ENCODE measurements around the gene VWDE.
"Not testable (repeated sequence)": the region's sequence is repeated elsewhere in the genome, so short reads cannot be mapped to it uniquely, and the experiment has no call there.

Gene VWDE

GRCh38 chr7:12401538-12402364 is 1.9 kb downstream of the VWDE start:
- DNase-seq, result no peak

- DNase-seq, result no peak
Measured at GRCh38 chr7:12398186-12398585, 5.5 kb downstream of the VWDE start.

- DNase-seq, result no peak
Measured at GRCh38 chr7:12397671-12398070, 6.0 kb downstream of the VWDE start.

- not testable (repeated sequence) for DNase-seq
Measured at GRCh38 chr7:12396670-12397069, 7.0 kb downstream of the VWDE start.

GRCh38 chr7:12391922-12392615 is 11.6 kb downstream of the VWDE start:
- DNase-seq, result no peak

- DNase-seq, result peak; percentile 70
Measured at GRCh38 chr7:12389089-12389700, 14.5 kb downstream of the VWDE start.

- peak; percentile 51 for DNase-seq
Measured at GRCh38 chr7:12386313-12386740, 17.3 kb downstream of the VWDE start.

GRCh38 chr7:12385364-12385786 is 18.3 kb downstream of the VWDE start:
- peak; percentile 64 for DNase-seq

GRCh38 chr7:12383377-12383776 is 20.3 kb downstream of the VWDE start:
- DNase-seq, result no peak

- DNase-seq, result no peak
Measured at GRCh38 chr7:12378389-12378788, 25.3 kb downstream of the VWDE start.

GRCh38 chr7:12377406-12377805 is 26.3 kb downstream of the VWDE start:
- no peak for DNase-seq

- DNase-seq, result no peak
Measured at GRCh38 chr7:12373580-12374263, 29.9 kb downstream of the VWDE start.

GRCh38 chr7:12370249-12370648 is 33.4 kb downstream of the VWDE start:
- DNase-seq, result no peak

- no peak for DNase-seq
Measured at GRCh38 chr7:12369756-12370155, 33.9 kb downstream of the VWDE start.

- no peak for DNase-seq
Measured at GRCh38 chr7:12369072-12369471, 34.6 kb downstream of the VWDE start.

GRCh38 chr7:12360948-12361347 is 42.7 kb downstream of the VWDE start:
- no peak for DNase-seq

- DNase-seq, result no peak
Measured at GRCh38 chr7:12358694-12359093, 45.0 kb downstream of the VWDE start.

- DNase-seq, result no peak
Measured at GRCh38 chr7:12357508-12357907, 46.2 kb downstream of the VWDE start.

GRCh38 chr7:12351843-12352242 is 51.8 kb downstream of the VWDE start:
- DNase-seq, result no peak

- DNase-seq, result no peak
Measured at GRCh38 chr7:12350971-12351370, 52.7 kb downstream of the VWDE start.

- DNase-seq, result no peak
Measured at GRCh38 chr7:12337095-12337494, 66.6 kb downstream of the VWDE start.

GRCh38 chr7:12328888-12329770 is 74.5 kb downstream of the VWDE start:
- no peak for DNase-seq

Measured in NCI-H1436 (cell line).